ENCODE results near the gene C1orf116. TPM values are rescaled to one million over a fixed set of nuclear protein-coding genes. Genes with fewer than 3 reads are reported as not detected.

Gene C1orf116
- total and polyA plus RNA-seq, 8 donors, result 17.1 to 91.7 (median 41.3) TPM

GRCh38 chr1:207073906-207074820 lies 41.6 kb upstream of the C1orf116 start:
- no peak overlapping the region for H3K27ac ChIP-seq
- 76 to 89% (median 84%) methylated on average over 4 of the region's 4 CpGs for WGBS, 5 donors
- peaks cover 35 to 73% (median 66%) of the 10 kb centered on the region in 4 donors for H3K36me3 ChIP-seq
- H3K27me3 ChIP-seq, result no peaks in the 10 kb centered on the region
- H3K4me1 ChIP-seq, result peaks cover 0 to 30% (median 7%) of the 10 kb centered on the region in 4 donors
- TF ChIP-seq EP300 (IDR thresholded peaks at IDR 0.05), result no peak
- no peak for TF ChIP-seq POLR2AphosphoS5 (IDR thresholded peaks at IDR 0.05)
- no peak for TF ChIP-seq POLR2A (IDR thresholded peaks at IDR 0.05)
- no peak for TF ChIP-seq CTCF (IDR thresholded peaks at IDR 0.05)
- no peak overlapping the region for H3K4me3 ChIP-seq
- H3K9me3 ChIP-seq, result no peaks in the 10 kb centered on the region
- no peak for DNase-seq
- intact Hi-C loops (cut with DNase I; ENCODE audit: low total_unique reads), result no loop called here

DNA sequence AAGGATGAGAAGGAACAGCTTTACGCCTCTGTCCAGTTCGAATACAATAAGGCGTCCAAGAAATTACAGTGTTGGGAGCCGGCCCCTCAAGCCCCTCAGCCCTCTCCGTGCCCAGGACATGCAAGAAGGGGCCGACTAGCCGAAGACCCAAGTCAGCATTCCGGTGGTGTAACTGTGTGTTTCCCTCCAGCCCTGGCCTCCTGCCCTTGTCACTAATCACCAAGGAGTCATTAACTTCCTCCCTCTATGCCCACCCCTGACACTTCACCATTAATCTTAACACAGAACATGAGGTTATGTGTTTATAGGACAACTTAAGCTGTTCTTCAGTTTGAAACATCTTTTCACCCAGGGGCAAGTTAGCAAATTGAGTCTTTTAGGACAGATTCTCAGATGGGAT lies 39.7 kb upstream of the C1orf116 start:
- intact Hi-C loops (cut with DNase I; ENCODE audit: low total_unique reads), result no loop called here
- Histone ChIP-seq H3K27me3 (no peaks in the 10 kb centered on the region), H3K9me3 (no peaks in the 10 kb centered on the region), H3K36me3 (peaks cover 44 to 86% (median 80%) of the 10 kb centered on the region in 4 donors), H3K4me3 (no peak overlapping the region), H3K27ac (no peak overlapping the region), H3K4me1 (peaks cover 0 to 32% (median 7%) of the 10 kb centered on the region in 4 donors)
- no peak for DNase-seq
- WGBS, 5 donors, result 69 to 91% (median 83%) methylated on average over 8 of the region's 8 CpGs
- TF ChIP-seq CTCF (IDR thresholded peaks at IDR 0.05), result no peak
- TF ChIP-seq POLR2AphosphoS5 (IDR thresholded peaks at IDR 0.05), result no peak
- no peak for TF ChIP-seq POLR2A (IDR thresholded peaks at IDR 0.05)
- TF ChIP-seq EP300 (IDR thresholded peaks at IDR 0.05), result no peak

DNA sequence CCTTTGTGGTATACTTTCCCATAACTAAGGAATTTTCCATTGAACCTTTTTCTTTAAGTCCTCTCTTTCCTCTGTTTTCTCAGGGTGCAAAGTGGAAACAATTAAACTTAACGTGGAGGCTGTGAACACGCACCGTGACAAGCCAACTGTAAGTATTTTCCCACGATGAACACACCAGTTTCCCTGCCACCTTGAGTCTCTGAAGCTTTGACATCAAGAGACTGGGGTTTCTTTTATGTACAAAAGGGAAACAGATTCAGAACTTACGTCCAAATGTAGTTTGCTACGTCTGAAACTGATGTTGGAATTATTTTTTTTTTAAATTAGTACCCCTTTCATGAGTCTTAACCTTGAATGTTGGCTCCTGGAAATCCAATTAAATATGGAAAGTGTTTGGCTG lies 38.9 kb upstream of the C1orf116 start:
- Histone ChIP-seq H3K4me3 (no peak overlapping the region), H3K36me3 (peaks cover 44 to 94% (median 88%) of the 10 kb centered on the region in 4 donors), H3K27ac (no peak overlapping the region), H3K4me1 (peaks cover 0 to 31% (median 5%) of the 10 kb centered on the region in 4 donors), H3K27me3 (no peaks in the 10 kb centered on the region), H3K9me3 (no peaks in the 10 kb centered on the region)
- intact Hi-C loops (cut with DNase I; ENCODE audit: low total_unique reads), result no loop called here
- TF ChIP-seq POLR2AphosphoS5 (IDR thresholded peaks at IDR 0.05) (no peak), POLR2A (IDR thresholded peaks at IDR 0.05) (no peak), EP300 (IDR thresholded peaks at IDR 0.05) (no peak), CTCF (IDR thresholded peaks at IDR 0.05) (no peak)
- no peak for DNase-seq
- 87 to 89% (median 88%) methylated on average over 6 of the region's 6 CpGs for WGBS, 5 donors

DNA sequence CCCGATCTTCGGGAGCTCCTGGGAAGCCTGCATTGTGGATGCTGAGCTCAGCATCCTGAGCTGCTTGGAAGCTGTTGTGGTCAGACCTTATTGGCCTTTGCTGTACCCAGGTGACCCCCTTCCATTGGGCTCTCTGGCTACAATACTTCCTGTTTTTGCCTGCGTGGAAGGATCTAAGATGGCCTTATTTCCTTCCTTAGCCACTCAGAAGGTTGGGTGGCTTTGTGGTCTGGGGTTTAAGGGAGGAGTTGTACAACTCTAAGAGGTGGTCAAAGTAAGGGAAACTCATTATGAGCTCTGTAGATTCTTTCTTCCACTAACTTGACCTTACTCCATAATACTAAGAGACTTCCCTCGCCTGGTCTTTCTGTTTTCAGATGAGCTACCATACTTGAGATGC lies 38.3 kb upstream of the C1orf116 start:
- H3K27ac ChIP-seq, result peak overlapping the region in 2 of 5 donors; percentile 55 to 64
- TF ChIP-seq POLR2A (IDR thresholded peaks at IDR 0.05) (no peak), CTCF (IDR thresholded peaks at IDR 0.05) (no peak), EP300 (IDR thresholded peaks at IDR 0.05) (no peak), POLR2AphosphoS5 (IDR thresholded peaks at IDR 0.05) (no peak)
- WGBS, 5 donors, result 82 to 89% (median 88%) methylated on average over 4 of the region's 4 CpGs
- H3K9me3 ChIP-seq, result no peaks in the 10 kb centered on the region
- H3K27me3 ChIP-seq, result no peaks in the 10 kb centered on the region
- H3K36me3 ChIP-seq, result peaks cover 44 to 97% (median 94%) of the 10 kb centered on the region in 4 donors
- H3K4me3 ChIP-seq, result no peak overlapping the region
- no peak for DNase-seq
- intact Hi-C loops (cut with DNase I; ENCODE audit: low total_unique reads), result no loop called here
- H3K4me1 ChIP-seq, result peaks cover 0 to 31% (median 5%) of the 10 kb centered on the region in 4 donors

Data from stomach (tissue), 9 donors.